Calu3 (cell line): ENCODE measurements around the gene CEPT1. TPM values are rescaled to one million over a fixed set of nuclear protein-coding genes. Genes with fewer than 3 reads are reported as not detected.

Experiments
- BruUV-seq: library from RNA; stranded (reverse); fragments of 400-500 nt; replicated peaks from 2 replicates; lab custom pipeline; 2021; lab: Mats Ljungman, UMichigan
- CTCF ChIA-PET: fragments of 300-600 bp; sonication (Branson Sonifier 250); formaldehyde crosslinking; loops from one replicate; lab custom pipeline; 2022; ENCODE audit warnings: antibody characterized with exemption; lab: Charles Lee
- DNase-seq: peaks from one replicate; pipeline ENCODE4 v3.0.0; 2022
- H3K27ac Mint-ChIP-seq: one replicate; pipeline ENCODE4 v1.8.0; 2022; ENCODE audit warnings: mixed read lengths; ENCODE audit not compliant: unreplicated experiment
- H3K27me3 Mint-ChIP-seq: one replicate; pipeline ENCODE4 v1.8.0; 2022; ENCODE audit warnings: mixed read lengths; ENCODE audit not compliant: unreplicated experiment
- H3K36me3 Mint-ChIP-seq: one replicate; pipeline ENCODE4 v1.8.0; 2022; ENCODE audit warnings: mild to moderate bottlenecking, moderate library complexity, mixed read lengths; ENCODE audit not compliant: insufficient read depth, unreplicated experiment
- H3K4me1 Mint-ChIP-seq: one replicate; pipeline ENCODE4 v1.8.0; 2022; ENCODE audit warnings: mild to moderate bottlenecking, low read depth, mixed read lengths; ENCODE audit not compliant: unreplicated experiment
- H3K4me3 Mint-ChIP-seq: one replicate; pipeline ENCODE4 v1.8.0; 2022; ENCODE audit warnings: mild to moderate bottlenecking, low read depth, moderate library complexity, mixed read lengths; ENCODE audit not compliant: unreplicated experiment
- H3K9me3 Mint-ChIP-seq: one replicate; pipeline ENCODE4 v1.8.0; 2022; ENCODE audit warnings: low read depth, mixed read lengths; ENCODE audit not compliant: unreplicated experiment
- intact Hi-C: fragments of 100-400 bp; cut with micrococcal nuclease; formaldehyde crosslinking; loops from one replicate; pipeline ENCODE4 v1.10.0; 2022; ENCODE audit not compliant: unreplicated experiment
- total RNA-seq: library from RNA; stranded (reverse); gene quantifications from 2 replicates; pipeline ENCODE4 v1.2.3, GENCODE V29; 2022
- TF ChIP-seq, protein P1 (sequence below): fragments of 200-600 bp; IDR thresholded peaks from one replicate; pipeline ENCODE4 v1.8.0; 2022; ENCODE audit warnings: antibody characterized with exemption; ENCODE audit not compliant: unreplicated experiment

Gene CEPT1
- total RNA-seq, 1 experiment from 2014 or later = 24.7 TPM

DNA sequence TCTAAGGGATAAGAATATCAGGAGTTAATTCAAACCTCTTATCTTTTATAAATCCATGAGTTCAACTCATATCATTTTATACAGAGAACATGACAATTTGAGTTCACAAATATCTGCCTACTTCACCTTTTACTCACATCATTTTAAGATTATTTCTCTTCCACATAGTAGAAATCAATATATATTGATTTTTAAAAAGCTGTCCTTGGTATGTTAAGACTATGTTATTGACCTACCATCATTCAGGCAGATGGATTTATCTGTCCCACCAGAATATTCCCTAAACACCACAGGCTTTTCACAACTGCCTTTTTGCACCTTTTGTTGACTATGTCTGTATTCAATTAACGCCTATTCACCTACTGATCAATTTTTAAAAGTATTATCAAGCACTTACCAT is 13.7 kb upstream of the CEPT1 start:
- Mint-ChIP-seq H3K4me1 (no peaks in the 10 kb centered on the region), H3K4me3 (no peak overlapping the region), H3K36me3 (peaks cover 4% of the 10 kb centered on the region), H3K27ac (no peak overlapping the region), H3K27me3 (no peaks in the 10 kb centered on the region), H3K9me3 (no peaks in the 10 kb centered on the region)
- TF ChIP-seq, protein P1, sequence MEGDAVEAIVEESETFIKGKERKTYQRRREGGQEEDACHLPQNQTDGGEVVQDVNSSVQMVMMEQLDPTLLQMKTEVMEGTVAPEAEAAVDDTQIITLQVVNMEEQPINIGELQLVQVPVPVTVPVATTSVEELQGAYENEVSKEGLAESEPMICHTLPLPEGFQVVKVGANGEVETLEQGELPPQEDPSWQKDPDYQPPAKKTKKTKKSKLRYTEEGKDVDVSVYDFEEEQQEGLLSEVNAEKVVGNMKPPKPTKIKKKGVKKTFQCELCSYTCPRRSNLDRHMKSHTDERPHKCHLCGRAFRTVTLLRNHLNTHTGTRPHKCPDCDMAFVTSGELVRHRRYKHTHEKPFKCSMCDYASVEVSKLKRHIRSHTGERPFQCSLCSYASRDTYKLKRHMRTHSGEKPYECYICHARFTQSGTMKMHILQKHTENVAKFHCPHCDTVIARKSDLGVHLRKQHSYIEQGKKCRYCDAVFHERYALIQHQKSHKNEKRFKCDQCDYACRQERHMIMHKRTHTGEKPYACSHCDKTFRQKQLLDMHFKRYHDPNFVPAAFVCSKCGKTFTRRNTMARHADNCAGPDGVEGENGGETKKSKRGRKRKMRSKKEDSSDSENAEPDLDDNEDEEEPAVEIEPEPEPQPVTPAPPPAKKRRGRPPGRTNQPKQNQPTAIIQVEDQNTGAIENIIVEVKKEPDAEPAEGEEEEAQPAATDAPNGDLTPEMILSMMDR = no peak
- intact Hi-C loops = no loop called here
- BruUV-seq = no TSS peak
- CTCF ChIA-PET = no interaction called here
- DNase-seq = no peak

DNA sequence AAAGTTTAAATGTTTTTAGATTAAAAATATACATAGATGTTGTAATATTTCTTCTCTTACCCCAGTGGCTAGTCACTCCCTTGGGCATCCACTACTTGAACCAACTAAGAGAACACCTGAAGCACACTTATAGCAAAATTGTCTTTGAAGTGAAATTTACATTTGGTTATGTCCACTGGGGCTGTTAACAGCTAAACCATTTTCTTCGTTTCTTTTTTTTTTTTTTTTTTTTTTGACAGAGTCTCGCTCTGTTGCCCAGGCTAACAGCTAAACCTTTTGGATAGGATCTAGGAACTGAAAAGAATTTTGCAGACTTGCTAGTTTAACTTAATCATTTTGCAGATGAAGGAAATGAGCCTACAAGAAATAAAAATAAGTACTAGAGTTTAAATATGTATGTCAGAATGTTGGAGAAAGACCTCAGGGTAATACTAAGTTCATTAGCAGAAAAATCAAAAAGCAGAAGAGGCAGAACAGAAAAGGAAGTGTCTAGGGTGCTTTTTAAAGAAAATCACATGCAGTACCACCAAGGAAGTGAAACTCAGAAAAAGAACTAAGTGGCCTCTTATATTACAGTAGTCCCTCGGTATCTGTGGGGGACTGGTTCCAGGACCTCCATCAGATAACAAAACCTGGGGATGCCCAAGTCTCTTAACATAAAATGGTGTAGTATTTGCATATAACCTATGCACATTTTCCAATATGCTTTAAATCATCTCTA is 11.9 kb upstream of the CEPT1 start:
- no peaks in the 10 kb centered on the region for H3K9me3 Mint-ChIP-seq
- H3K4me3 Mint-ChIP-seq = no peak overlapping the region
- BruUV-seq = no TSS peak
- DNase-seq = no peak
- TF ChIP-seq, protein P1 = no peak
- H3K27ac Mint-ChIP-seq = no peak overlapping the region
- H3K27me3 Mint-ChIP-seq = no peaks in the 10 kb centered on the region
- peaks cover 4% of the 10 kb centered on the region for H3K36me3 Mint-ChIP-seq
- CTCF ChIA-PET = no interaction called here
- H3K4me1 Mint-ChIP-seq = no peaks in the 10 kb centered on the region
- intact Hi-C loops = no loop called here

DNA sequence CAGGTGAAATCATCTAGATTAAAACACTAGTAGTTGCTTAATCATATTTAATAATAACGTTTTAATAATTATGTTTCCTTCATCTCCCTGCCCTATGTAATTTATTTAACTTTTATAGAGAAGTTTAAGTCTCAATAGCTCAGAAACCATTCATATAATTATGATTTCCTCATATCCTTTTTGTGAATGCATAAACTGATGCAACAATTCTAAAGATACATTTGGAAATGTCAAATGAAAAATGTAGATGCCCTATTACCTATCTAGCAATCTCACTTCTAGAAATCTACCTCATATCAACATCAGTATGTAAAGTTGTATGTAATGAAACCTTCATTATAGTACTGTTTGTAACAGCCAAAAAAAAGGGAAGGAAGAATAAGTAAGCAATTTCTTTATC is 10.6 kb upstream of the CEPT1 start:
- TF ChIP-seq, protein P1 = no peak
- Mint-ChIP-seq H3K9me3 (no peaks in the 10 kb centered on the region), H3K4me1 (no peaks in the 10 kb centered on the region), H3K36me3 (no peaks in the 10 kb centered on the region), H3K27me3 (no peaks in the 10 kb centered on the region), H3K4me3 (no peak overlapping the region), H3K27ac (no peak overlapping the region)
- intact Hi-C loops = no loop called here
- CTCF ChIA-PET = no interaction called here
- no peak for DNase-seq
- BruUV-seq = no TSS peak

DNA sequence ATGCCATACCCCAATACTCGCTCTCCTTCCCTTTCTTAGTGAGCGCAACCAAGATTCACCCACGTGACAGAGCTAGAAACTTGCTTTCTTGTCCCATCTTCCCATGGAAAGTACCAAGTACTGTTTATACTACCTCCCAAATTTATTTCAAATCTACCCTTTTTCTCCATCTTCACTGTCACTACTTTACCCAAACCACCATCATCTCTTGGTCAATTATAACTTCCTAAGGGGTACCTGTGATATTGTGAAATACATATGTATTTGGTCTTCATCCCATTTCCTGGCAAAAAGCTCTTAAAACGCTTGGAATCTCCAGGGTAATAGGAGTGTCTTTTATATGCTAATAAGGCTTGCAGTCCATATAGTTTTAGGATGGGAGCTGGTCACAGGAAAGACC is 8.3 kb upstream of the CEPT1 start:
- CTCF ChIA-PET = no interaction called here
- no peaks in the 10 kb centered on the region for H3K27me3 Mint-ChIP-seq
- BruUV-seq = no TSS peak
- H3K4me3 Mint-ChIP-seq = no peak overlapping the region
- DNase-seq = no peak
- intact Hi-C loops = no loop called here
- H3K27ac Mint-ChIP-seq = peak overlapping the region; percentile 22
- no peaks in the 10 kb centered on the region for H3K4me1 Mint-ChIP-seq
- H3K36me3 Mint-ChIP-seq = peaks cover 8% of the 10 kb centered on the region
- TF ChIP-seq, protein P1 = no peak
- H3K9me3 Mint-ChIP-seq = no peaks in the 10 kb centered on the region
